Osteocyte (in vitro differentiated cells): ENCODE measurements around the gene SBF2. TPM values are rescaled to one million over a fixed set of nuclear protein-coding genes. Genes with fewer than 3 reads are reported as not detected.
"Not testable (repeated sequence)": the region's sequence is repeated elsewhere in the genome, so short reads cannot be mapped to it uniquely, and the experiment has no call there.

Experiments used
- DNase-seq: peaks from one replicate; pipeline ENCODE4 v3.0.0; 2021; ENCODE audit warnings: mixed read lengths; ENCODE audit not compliant: unreplicated experiment; ENCODE audit errors: extremely low spot score
- H3K27ac Mint-ChIP-seq: one replicate; pipeline ENCODE4 v1.8.0; 2021; ENCODE audit warnings: mild to moderate bottlenecking, mixed read lengths; ENCODE audit not compliant: unreplicated experiment
- H3K27me3 Mint-ChIP-seq: one replicate; pipeline ENCODE4 v1.8.0; 2021; ENCODE audit warnings: mixed read lengths; ENCODE audit not compliant: unreplicated experiment
- H3K36me3 Mint-ChIP-seq: one replicate; pipeline ENCODE4 v1.8.0; 2021; ENCODE audit warnings: mixed read lengths; ENCODE audit not compliant: unreplicated experiment
- H3K4me1 Mint-ChIP-seq: one replicate; pipeline ENCODE4 v1.8.0; 2021; ENCODE audit warnings: mixed read lengths; ENCODE audit not compliant: unreplicated experiment
- H3K4me3 Mint-ChIP-seq: one replicate; pipeline ENCODE4 v1.8.0; 2021; ENCODE audit warnings: mild to moderate bottlenecking, moderate library complexity, mixed read lengths; ENCODE audit not compliant: unreplicated experiment
- H3K9me3 Mint-ChIP-seq: one replicate; pipeline ENCODE4 v1.8.0; 2021; ENCODE audit warnings: mixed read lengths; ENCODE audit not compliant: unreplicated experiment
- CTCF ChIP-seq: fragments of 200-600 bp; sonication (generic); IDR thresholded peaks from 2 replicates; pipeline ENCODE4 v1.5.0; 2021; ENCODE audit warnings: antibody characterized with exemption, mild to moderate bottlenecking, moderate library complexity
- total RNA-seq: library from RNA; stranded (reverse); gene quantifications from 2 replicates; pipeline ENCODE4 v1.2.1, GENCODE V29; 2021

Gene SBF2
- total RNA-seq, 1 donor from 2014 or later: 65.2 TPM

- Mint-ChIP-seq H3K36me3 (no peaks in the 10 kb centered on the region), H3K4me1 (peaks cover 46% of the 10 kb centered on the region), H3K4me3 (no peak overlapping the region), H3K9me3 (no peaks in the 10 kb centered on the region), H3K27me3 (no peaks in the 10 kb centered on the region), H3K27ac (no peak overlapping the region)
- DNase-seq: no peak
- no peak for TF ChIP-seq CTCF
These were observed 21.9 kb downstream of the SBF2 start for GRCh38 chr11:10272132-10272531.

GRCh38 chr11:10268746-10269488, 25.1 kb downstream of the SBF2 start:
- Mint-ChIP-seq H3K9me3 (no peaks in the 10 kb centered on the region), H3K27me3 (no peaks in the 10 kb centered on the region), H3K4me1 (peaks cover 39% of the 10 kb centered on the region), H3K27ac (peak overlapping the region; percentile 88), H3K36me3 (no peaks in the 10 kb centered on the region), H3K4me3 (no peak overlapping the region)
- DNase-seq: no peak
- TF ChIP-seq CTCF: no peak

- Mint-ChIP-seq H3K36me3 (no peaks in the 10 kb centered on the region), H3K27ac (peak overlapping the region; percentile 88), H3K4me3 (peak overlapping the region; percentile 51), H3K27me3 (no peaks in the 10 kb centered on the region), H3K9me3 (no peaks in the 10 kb centered on the region), H3K4me1 (peaks cover 37% of the 10 kb centered on the region)
- no peak for TF ChIP-seq CTCF
- DNase-seq: no peak
These were observed 26.2 kb downstream of the SBF2 start for GRCh38 chr11:10267821-10268220.

- H3K27me3 Mint-ChIP-seq: no peaks in the 10 kb centered on the region
- H3K27ac Mint-ChIP-seq: peak overlapping the region; percentile 4
- TF ChIP-seq CTCF: no peak
- peaks cover 52% of the 10 kb centered on the region for H3K4me1 Mint-ChIP-seq
- no peak overlapping the region for H3K4me3 Mint-ChIP-seq
- no peaks in the 10 kb centered on the region for H3K9me3 Mint-ChIP-seq
- DNase-seq: no peak
- no peaks in the 10 kb centered on the region for H3K36me3 Mint-ChIP-seq
These were observed 28.1 kb downstream of the SBF2 start for GRCh38 chr11:10265936-10266335.

GRCh38 chr11:10264716-10265115, 29.3 kb downstream of the SBF2 start:
- H3K4me1 Mint-ChIP-seq: peaks cover 56% of the 10 kb centered on the region
- H3K27me3 Mint-ChIP-seq: not testable (repeated sequence)

More at GRCh38 chr11:10264716-10265115, 29.3 kb downstream of the SBF2 start:
- DNase-seq, H3K9me3 Mint-ChIP-seq, H3K27ac Mint-ChIP-seq, H3K4me3 Mint-ChIP-seq, H3K36me3 Mint-ChIP-seq: not testable (repeated sequence)
